Stimulated activated CD4-positive, alpha-beta T cell treated with anti-CD3 and anti-CD28 coated beads, Interleukin-2, amount 100 ng/mL, for 4 hours (primary cell): Measurements from ENCODE around the gene NFATC2.
"Not testable (repeated sequence)": the region's sequence is repeated elsewhere in the genome, so short reads cannot be mapped to it uniquely, and the experiment has no call there.

Experiments
- DNase-seq: peaks from one replicate; pipeline ENCODE4 v3.0.0-alpha.2; 2020; ENCODE audit warnings: low read depth

Gene NFATC2

DNA sequence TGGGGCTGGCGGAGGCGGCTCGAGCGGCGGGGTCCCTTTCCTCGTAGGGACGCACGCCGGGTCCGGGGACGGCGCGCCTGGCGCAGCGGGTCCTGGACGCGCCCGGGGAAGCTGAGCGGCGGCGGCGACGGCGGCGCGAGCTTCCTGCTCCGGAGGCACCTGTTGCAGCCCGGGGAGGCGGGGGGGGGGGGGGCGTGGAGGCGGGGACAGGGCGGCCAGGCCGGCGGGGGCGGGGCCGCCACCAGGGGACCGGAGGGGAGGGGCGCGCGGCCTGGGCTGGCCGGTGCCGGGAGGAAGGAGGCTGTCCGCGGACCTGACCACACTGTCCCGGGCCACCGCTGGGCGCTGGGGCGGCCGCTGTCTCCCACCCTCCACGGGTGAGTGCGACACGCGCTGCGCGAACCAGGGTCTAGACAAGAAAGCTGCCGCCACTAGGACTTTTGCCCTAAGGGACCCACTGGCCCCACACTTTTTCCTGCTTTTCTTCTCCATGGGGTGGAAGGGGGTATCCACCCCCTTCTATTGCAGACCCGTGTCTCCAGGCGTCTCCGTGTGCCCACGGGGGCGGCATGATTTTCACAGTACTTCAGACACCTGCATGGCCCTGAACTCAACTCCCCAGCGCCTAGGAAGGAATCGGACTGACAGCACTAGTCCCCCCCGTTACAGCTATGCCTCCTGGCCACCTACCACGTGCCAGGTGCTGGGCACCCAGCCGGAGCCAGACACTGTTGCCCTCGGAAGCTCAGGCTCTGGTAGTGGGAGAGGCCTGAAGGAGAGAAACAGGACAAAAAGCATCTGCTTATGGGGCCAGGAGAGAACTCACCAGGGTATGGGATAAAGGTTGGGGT is at the start of gene NFATC2:
TSS of gene NFATC2 (minus strand) at position 149 of the 851 bp plus-strand sequence. CDS start 220 bp downstream, outside the sequence.
- DNase-seq: peak; percentile 40

DNA sequence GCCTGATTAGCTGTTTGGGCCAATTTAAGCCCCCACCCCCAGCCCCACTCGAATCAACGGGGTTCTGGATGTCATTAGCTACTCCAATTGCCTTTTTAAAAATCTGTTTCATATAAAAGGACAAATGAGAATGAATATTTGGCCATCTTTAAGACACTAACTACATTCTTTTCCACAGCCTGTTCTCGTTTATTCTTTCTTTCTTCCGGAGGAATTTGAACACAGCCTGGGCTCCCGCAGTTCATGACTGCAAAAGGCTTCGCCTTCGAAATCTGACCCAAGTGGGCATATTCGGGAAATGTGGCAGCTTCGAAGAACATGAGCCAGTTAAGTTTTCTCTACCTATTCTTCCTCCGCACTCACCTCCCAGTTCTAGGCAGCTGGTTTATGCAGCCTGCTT is 49.4 kb upstream of the NFATC2 start:
- no peak for DNase-seq

DNA sequence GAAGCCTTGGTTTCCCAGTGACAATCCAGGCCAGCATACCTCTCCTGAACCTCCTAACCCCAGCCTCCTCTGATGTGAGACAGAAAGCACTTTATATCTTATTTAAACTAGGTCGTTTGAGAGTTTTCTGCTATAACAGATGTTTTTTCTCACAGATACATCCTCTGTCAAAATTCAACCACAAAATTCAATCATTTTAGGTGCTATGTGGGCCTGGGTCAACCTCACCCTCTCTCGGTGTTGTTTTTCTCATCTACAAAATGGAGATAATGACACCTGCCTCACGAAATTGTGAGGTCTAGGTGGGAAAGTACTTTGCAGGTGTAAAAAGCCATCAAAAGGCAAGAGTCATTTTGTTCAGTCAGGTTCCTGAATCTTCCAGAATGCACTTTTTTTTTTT is 46.2 kb upstream of the NFATC2 start:
- DNase-seq: no peak

DNA sequence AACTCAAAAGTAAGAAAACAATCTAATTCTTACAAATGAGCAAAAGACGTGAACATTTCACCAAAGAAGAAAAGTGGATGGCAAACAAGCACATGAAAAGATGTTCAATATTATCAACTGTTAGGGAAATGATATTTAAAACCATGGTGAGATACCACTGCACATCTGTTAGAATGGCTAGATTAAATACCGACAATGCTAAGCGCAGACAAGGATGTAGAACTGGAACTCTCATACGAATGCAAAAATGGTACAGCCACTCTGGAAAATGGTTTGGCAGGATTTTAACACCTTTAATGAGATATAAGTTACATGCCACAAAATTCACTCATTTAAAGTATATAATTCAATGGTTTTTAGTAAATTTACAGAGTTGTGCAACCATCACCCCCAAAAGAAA is 44.6 kb upstream of the NFATC2 start:
- DNase-seq: no peak

DNA sequence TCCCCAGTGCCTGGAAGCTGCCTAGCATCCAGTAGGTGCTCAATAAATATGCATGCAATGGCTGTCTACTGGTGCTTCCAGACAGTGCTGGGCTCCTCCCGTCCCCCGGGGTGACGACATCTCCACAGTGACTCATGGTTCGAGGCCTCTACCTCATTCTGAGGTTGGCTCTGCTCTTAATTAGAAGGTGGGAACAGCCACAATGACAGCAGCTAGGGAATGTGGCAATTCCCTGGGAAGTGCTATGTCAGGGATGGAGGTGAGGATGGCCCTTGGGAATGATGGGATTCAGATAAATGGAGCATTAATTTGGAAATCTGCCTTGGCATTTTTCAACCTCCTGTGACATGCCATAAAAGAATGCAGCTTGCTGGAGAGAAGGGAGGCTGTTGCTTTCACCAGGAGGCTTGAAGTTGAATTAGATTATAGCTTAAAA is 43.5 kb upstream of the NFATC2 start:
- no peak for DNase-seq

DNA sequence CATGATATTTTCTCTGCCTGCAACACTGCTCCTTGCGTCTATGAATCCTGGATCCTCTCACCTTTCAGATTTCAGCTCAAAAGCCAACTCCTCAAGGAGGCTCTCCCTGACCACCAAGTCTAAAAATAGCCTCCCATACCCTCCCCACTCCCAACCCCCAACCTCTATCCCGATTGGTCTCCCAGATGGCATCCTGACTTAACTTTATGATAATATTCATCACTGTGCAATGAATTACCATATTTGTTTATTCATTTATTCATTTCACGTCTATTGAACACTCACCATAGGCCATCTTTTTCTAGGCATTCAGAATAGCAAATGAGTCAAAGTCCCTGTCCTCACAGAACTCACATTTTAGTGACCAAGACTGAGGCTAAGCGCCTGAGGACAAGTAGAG is 42.6 kb upstream of the NFATC2 start:
- no peak for DNase-seq

DNA sequence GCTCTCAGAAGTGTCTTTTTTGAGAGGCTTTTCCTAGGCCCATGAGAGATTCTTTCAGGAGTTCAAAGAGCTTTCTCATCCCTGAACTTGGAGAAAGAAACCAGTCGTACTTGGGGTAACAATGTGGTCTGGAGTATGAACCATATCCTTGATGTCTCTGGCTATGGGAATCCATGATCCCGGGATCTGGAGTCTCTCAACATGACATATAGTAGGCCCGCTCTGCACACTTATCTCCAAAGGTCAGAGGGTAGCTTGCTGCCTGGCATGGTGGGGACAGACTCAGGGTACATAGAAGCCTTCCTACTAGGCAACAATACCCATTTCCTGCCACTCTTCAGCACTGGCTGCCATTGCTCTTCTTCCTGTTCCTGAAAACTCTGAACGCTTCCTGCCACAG is 42.2 kb upstream of the NFATC2 start:
- no peak for DNase-seq

DNA sequence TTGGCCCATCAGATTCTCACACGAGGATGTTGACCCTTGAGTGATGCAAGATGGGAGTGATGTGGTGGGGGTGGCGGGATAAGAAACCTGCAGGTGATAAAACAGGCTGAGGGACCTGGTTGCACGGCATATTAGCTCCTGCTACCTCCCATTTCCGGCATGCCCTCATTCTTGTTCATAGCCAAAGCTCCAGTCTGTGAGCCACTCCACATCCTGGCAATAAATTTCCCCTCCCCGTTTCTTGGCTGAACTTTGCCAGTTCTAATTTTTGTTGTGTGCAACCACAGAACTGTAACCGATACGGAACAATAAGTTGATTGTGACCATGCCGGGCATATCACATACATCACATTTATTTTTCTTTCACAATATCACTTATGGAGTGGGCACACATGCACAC is 41.6 kb upstream of the NFATC2 start:
- no peak for DNase-seq

DNA sequence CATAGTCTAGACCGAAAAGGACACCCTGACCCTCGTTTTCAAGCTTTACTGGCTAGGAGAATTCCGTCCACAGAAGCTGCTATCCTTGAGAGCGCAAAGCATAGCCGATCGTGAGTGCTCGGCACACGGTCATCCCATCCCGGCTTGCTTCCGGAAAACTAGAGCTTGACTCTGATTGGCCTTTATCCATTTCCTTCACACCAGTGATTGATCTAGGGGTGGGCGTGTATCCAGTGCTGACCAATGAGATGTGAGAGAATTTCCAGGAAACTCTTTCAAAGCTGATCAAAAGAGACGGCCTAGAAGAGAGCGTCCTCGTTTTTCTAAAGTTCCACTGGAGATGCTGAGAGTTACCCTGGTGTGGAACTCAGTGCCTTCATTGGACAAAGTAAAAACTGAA is 41.0 kb upstream of the NFATC2 start:
- no peak for DNase-seq

DNA sequence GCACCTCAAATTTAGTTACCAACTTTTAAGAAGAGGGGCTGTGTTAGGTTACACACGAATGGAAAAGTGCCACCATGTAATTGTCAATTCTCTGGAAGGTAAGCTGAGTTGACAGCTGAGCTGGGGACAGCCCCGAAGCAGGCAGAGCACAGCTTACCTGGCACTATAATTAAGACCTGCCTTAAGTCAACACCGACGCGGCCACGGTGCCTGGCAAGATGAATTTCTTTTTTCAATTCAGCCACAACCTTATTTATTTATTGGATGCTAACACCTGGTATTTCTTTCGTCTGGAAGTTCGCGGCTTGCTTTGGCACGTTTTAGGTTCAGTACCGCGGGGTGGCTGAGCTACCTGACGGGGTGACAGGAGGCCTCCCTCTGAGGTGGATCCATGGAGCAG is 40.6 kb upstream of the NFATC2 start:
- DNase-seq: no peak

DNA sequence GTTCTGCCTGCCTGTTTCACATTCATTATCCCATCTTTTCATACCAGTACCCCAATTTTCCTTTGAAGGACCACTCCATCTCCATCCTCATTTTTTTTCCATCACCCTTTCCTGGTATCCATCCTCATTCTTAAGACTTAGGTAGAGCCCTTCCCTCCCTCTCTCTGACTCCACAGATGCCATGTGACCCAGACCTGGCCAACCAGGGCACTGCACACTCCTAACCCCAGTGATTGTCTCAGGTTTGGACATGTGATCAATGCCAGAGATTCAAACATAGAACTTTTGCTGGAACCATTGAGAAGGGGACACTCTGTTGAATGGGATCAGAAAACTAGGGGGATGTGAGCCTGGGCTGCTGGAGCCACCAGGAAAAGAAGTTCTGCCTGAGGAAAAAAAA is 39.1 kb upstream of the NFATC2 start:
- no peak for DNase-seq

DNA sequence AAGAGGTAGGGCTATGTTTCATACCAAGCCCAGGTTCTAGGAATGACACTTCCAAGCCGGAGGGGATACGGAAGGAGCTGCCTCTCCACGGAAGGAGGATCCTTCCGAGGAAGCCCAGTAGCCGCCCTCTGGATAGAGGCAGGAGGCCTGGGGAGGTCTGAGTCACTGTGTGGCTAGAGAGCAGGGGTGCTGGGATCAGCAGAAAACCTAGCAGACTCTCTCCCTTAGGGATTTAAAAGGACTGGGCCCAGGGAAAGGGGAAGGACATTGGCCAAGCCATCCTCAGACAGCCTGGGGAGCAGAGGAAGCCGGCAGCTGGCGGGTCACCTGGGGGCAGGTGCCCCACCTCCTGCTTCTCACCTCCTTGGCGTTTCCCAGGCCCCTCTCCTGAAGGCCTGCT is 36.6 kb upstream of the NFATC2 start:
- DNase-seq: no peak

DNA sequence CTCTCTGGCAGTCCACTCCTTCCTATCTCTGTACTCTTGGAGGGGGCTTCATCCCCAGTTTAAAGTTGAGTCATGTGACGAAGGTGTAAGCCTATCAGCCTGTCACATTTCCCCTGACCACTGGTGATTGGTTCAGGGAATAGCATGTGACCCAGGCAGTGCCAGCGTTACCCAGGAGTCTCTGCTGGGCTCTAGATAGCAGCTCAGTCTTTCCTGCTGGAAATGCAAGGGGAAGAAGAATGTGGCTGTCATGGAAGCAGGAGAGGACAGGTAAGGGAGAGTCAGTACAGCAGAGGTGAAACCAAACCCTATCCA is 35.6 kb upstream of the NFATC2 start:
- no peak for DNase-seq

DNA sequence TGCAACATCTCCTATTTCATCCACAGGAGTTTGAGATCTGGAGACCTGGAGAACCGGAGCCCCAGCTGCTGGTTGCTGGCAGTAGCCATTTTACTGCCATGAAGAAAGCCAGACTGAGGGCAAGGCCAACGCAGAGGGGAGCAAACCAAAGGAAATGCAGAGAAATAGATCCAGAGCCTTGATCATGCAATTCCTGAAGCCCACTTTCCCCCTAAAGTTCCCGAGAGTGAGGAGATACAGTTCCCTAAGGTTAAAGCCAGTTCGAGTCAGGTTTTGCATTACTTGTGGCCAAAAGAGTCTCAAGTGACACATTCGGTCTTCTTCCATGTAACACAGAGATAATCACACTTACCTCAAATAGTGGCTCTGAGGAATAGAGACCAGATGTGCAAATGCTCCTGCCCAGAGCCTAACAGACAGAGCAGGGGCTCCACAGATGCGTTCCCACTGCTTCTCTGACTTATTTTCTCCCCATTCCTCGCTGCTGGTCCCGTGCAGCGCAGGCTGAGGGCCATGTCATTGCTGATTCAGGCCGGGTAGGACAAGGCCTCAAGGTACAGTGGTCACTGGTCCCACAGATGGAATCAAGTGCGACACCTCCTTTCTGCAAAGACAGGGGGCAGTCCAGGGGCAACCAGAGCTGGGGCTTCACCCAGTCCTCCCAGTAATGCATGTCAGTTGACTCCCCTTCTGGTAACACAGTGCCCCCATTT is 35.1 kb upstream of the NFATC2 start:
- DNase-seq: no peak

DNA sequence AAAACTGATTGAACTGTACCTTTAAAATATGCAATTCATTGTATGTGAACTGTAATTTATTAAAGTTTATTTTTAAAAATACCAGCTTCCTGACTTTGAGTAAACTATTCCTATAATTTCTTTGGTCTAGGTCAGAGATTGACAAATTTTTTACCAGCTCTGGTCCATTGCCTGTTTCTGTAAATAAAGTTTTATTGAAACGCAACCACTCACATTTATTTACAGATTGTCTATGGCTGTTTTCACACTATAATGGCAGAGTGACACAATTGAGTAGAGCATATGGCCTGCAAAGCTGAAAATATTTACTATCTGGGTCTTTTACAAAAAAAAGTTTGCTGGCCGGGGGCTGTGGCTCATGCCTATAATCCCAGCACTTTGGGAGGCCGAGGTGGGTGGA is 33.0 kb upstream of the NFATC2 start:
- no peak for DNase-seq

DNA sequence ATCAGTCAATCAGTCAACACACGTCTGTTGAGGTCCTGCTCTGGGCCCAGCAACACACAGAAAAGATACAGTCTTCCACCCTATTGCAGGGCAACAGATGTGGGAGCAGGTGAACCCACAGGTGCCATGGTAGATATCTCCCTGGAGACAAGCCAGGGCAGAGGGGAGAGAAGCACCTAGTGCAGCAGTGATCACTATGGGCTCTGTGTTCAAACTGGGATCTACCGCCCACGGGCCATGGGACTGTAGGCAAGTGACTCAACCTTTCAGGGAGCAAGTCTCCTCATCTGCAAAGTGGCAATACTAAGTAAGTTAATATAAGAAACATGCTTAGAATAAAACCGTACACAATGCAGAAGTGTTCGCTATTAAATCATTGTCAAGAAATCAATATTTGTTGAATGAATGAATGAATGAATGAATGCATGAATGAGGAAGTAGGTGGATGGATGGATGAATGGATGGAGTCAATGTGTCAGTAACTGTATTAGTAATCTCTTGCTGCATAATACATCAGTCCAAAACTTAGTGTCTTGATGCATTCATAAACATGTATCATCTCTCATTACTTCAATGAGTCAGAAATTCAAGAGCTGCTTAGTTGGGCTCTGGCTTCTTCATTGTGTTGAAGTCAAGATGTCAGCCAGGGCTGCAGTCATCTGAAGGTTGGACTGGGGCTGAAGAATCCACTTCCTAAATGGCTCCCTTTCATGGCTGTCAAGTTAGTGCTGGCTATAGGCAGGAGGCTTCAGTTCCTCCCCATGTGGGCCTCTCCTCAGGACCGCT is 31.9 kb upstream of the NFATC2 start:
- DNase-seq: no peak

DNA sequence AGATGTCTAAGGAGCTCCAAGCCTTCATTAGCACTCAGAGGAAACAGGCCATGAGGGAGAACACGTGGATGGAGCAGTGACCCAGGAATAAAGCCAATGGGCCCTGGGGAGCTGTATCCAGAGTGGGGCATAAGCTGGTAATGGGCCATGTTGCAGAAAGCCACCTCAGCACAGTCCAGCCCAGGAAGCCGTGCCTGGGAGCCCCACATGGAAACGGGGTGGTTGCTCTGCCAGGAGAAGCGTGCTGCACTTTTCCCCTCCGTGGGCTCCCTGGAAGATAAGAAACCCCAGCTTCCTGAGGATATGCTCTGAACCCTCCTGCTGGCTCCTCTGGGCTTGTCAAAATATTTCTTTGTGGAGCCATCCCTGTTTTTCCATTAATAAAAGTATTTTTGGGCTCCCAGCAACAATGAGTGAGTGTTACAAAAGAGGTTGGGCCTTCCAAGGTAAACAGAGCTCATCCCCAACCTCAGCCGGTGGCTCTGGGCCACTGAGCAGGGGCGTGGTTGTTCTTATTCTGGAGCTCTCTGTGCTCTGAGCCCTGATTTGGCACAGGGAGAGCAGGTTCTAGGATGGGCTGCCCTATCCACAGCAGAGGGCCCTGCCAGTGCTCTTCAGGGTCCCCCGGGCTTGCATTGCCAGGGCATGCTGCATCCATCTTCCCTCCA is 31.2 kb upstream of the NFATC2 start:
- no peak for DNase-seq

DNA sequence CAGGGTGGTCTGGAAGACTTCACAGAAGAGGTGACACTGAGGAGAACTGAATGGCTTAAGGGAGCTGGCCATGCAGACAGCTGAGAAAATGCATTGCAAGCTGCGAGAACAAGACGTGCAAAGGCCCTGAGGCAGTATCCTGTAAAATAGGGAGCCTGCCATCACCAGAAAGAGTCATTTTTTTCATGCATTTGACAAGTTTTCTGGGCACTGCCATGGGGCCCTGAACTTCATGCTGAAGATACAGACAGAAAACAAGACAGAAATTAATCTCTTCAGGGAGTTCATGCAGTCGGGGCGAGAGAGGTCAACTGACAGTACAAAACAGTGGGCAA is 28.9 kb upstream of the NFATC2 start:
- DNase-seq: no peak

DNA sequence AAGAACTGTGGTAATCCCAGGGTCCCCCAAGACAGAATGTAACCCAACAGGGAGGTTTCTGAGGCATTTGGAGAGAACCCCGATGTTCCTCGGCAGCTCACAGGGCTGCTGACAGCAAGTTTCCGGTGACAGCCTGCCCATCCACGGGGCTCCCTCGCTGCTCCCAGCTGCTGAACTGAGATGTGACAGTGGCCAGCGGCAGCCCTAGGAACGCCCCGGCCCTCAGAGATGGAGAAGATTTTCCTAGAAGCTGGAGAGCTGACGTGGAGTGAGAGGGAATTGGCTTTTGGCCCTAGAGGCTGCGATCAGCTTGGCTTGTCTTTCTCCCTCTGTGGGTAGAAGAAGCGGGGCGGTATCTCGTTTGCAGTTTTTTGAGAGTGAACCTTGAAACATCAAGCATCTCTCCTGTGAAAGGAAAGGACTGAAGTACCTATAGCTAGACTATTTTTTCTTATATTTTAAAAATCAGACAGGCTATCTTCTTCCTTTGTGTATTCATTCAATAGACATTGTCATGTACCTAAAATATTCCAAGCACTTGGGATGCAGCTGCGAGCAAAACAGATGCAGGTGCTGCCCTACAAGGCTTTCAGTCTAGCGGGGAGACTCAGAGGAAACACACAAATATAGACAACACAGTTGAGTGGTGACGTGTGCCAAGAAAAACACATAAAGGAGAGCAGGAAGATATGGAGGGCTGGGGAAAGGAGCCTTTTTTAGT is 28.4 kb upstream of the NFATC2 start:
- DNase-seq: no peak

DNA sequence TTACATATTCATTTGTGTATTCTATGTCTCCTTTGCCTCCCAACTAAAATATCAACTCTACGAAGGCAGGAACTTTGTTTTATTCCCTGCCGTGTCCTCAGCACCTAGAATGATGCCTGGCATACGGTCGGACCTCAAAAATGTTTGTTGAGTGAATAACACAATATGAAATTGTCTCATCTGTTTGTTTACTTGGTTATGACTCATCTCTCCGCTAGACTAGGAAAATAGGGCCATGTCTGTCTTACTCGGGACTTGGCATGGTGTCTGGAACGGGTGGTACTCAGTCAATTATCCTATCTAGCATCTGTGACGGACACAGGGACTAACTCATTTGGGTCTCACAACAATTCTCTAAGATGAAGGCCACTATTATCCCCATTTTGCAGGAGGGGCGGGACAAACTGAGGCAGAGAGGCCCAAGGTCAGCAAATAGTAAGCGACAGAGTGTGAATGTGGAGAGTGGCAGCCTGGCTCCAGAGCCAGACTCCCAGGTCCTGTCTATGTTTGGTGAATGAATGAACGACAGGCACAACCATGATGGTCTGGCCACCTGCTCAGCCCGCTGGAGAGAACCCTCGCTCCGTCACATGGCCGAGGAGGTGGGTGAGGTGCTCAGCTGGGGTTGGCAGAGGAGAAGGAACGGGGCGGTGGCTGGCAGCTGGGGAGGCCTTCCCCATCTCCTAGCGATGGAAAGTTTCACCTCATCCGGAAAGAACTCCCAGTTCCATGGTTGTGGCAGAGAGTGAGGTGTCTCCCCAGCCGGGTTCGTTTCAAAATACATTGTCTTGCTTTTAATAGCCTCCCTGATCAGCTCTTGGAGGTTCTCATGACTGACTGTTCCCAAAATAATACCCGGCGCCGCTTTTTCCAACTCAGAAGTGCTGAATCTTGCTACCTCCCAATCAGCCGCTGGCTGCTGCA is 27.6 kb upstream of the NFATC2 start:
- DNase-seq: no peak

DNA sequence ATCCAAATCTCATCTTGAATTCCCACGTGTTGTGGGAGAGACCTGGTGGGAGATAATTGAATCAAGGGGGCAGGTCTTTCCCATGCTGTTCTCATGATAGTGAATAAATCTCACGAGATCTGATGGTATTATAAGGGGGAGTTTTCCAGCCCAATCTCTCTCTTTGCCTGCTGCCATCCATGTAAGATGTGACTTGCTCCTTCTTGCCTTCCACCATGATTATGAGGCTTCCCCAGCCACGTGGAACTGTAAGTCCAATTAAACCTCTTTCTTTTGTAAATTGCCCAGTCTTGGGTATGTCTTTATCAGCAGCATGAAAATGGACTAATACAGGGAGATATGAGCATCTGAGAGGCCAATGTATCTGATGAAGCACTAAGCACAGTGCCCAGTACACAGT is 26.0 kb upstream of the NFATC2 start:
- DNase-seq: not testable (repeated sequence)
